SK-N-SH (cell line): ENCODE results near the gene RELN. TPM values are rescaled to one million over a fixed set of nuclear protein-coding genes. Genes with fewer than 3 reads are reported as not detected.

ENCODE experiments used
- CTCF ChIA-PET: fragments of 300-600, 350-600 bp; formaldehyde crosslinking; extraction: SDS; loops from one replicate; lab custom pipeline; 2021; lab: Yijun Ruan, JAX
- POLR2A ChIA-PET: fragments of 350-600 bp; sonication (Branson Sonifier 250); formaldehyde crosslinking; extraction: SDS; loops from one replicate; lab custom pipeline; 2020; ENCODE audit warnings: antibody characterized with exemption, inconsistent platforms; lab: Yijun Ruan, JAX
- DNase-seq: peaks from one replicate; pipeline ENCODE4 v3.0.0; 2012
- H2AFZ ChIP-seq: fragments of 200-600 bp; sonication (generic); 2 replicates; pipeline ENCODE4 v1.8.1; 2016; ENCODE audit warnings: antibody characterized with exemption, mild to moderate bottlenecking, low read depth
- H3F3A ChIP-seq: fragments of 200-600 bp; sonication (generic); replicated peaks from 2 replicates; pipeline ENCODE3; 2016; ENCODE audit warnings: antibody characterized with exemption, mild to moderate bottlenecking; ENCODE audit not compliant: insufficient read depth
- H3K27ac ChIP-seq, 2 experiments: fragments of 200-500 bp in 1 of 2; fragments of 200-600 bp in 1 of 2; sonication (Bioruptor generic) in 1 of 2; sonication (generic), shearing (Covaris generic) in 1 of 2; 2 replicates each; pipeline versions ENCODE4 v1.5.1 to v1.6.1; 2014 to 2016; ENCODE audit warnings: low read depth in 2 of 2, inconsistent platforms in 1 of 2, low read length in 1 of 2, mild to moderate bottlenecking in 1 of 2, mixed read lengths in 1 of 2
- H3K27me3 ChIP-seq: fragments of 200-600 bp; sonication (generic), shearing (Covaris generic); 2 replicates; pipeline ENCODE4 v1.6.1; 2016; ENCODE audit warnings: mixed run types; ENCODE audit not compliant: insufficient read depth
- H3K36me3 ChIP-seq, 2 experiments: fragments of 200-500 bp in 1 of 2; fragments of 200-600 bp in 1 of 2; sonication (Bioruptor generic) in 1 of 2; sonication (generic) in 1 of 2; replicated peaks in 1 of 2; 2 replicates each; pipeline versions ENCODE3 to v1.5.1; 2014 to 2016; ENCODE audit warnings: low read length in 1 of 2, mild to moderate bottlenecking in 1 of 2; ENCODE audit not compliant: insufficient read depth in 2 of 2, control insufficient read depth in 1 of 2
- H3K4me1 ChIP-seq, 2 experiments: fragments of 200-500 bp in 1 of 2; fragments of 200-600 bp in 1 of 2; sonication (Bioruptor generic) in 1 of 2; sonication (generic), shearing (Covaris generic) in 1 of 2; 2 replicates each; pipeline versions ENCODE4 v1.5.1 to v1.6.1; 2014 to 2016; ENCODE audit warnings: low read depth in 1 of 2, low read length in 1 of 2, mixed run types in 1 of 2; ENCODE audit not compliant: insufficient read depth in 2 of 2, control insufficient read depth in 1 of 2
- H3K4me2 ChIP-seq: fragments of 200-600 bp; sonication (generic), shearing (Covaris generic); 2 replicates; pipeline ENCODE4 v1.6.1; 2017; ENCODE audit warnings: mixed run types
- H3K4me3 ChIP-seq, 2 experiments: fragments of 200-500 bp in 1 of 2; fragments of 200-600 bp in 1 of 2; sonication (Bioruptor generic) in 1 of 2; sonication (generic), shearing (Covaris generic) in 1 of 2; 2 replicates each; pipeline versions ENCODE4 v1.5.1 to v1.8.1; 2014 to 2016; ENCODE audit warnings: low read depth in 2 of 2, inconsistent platforms in 1 of 2, low read length in 1 of 2, mild to moderate bottlenecking in 1 of 2, mixed read lengths in 1 of 2, moderate library complexity in 1 of 2
- H3K79me2 ChIP-seq: fragments of 200-600 bp; sonication (generic); 2 replicates; pipeline ENCODE4 v1.8.1; 2017; ENCODE audit warnings: mild to moderate bottlenecking; ENCODE audit not compliant: insufficient read depth
- H3K9ac ChIP-seq: fragments of 200-600 bp; sonication (generic); 2 replicates; pipeline ENCODE4 v1.6.1; 2017; ENCODE audit warnings: mixed run types
- H3K9me2 ChIP-seq: fragments of 200-600 bp; sonication (generic); 2 replicates; pipeline ENCODE4 v1.6.1; 2017; ENCODE audit warnings: mixed run types
- H3K9me3 ChIP-seq: fragments of 200-600 bp; sonication (generic); 2 replicates; pipeline ENCODE4 v1.6.1; 2017; ENCODE audit warnings: mixed run types, mild to moderate bottlenecking, moderate library complexity
- H4K20me1 ChIP-seq: fragments of 200-600 bp; sonication (generic); 2 replicates; pipeline ENCODE4 v1.6.1; 2017; ENCODE audit warnings: mild to moderate bottlenecking, mixed run types; ENCODE audit not compliant: insufficient read depth
- CHD2 ChIP-seq: fragments of 150-350 bp; IDR thresholded peaks from 2 replicates; pipeline ENCODE4 v1.6.1; 2018; ENCODE audit warnings: low read length; ENCODE audit not compliant: partially characterized antibody
- MEF2A ChIP-seq: IDR thresholded peaks from 2 replicates; pipeline ENCODE4 v1.4.0; 2012; ENCODE audit warnings: low read depth, borderline replicate concordance
- USF1 ChIP-seq: IDR thresholded peaks from 2 replicates; pipeline ENCODE4 v1.4.0; 2012; ENCODE audit warnings: low read depth, borderline replicate concordance
- WGBS: methylation state at CpG from one replicate; pipeline ENCODE4 v1.1.6; 2017; ENCODE audit warnings: low lambda C conversion rate; 5-methylcytosine and 5-hydroxymethylcytosine counted together
- polyA plus RNA-seq, 3 experiments: library from polyadenylated mRNA; depleted of rRNA; stranded (reverse); fragments of >200 nt; gene quantifications; 2 replicates each; pipeline ENCODE4 v1.2.3, GENCODE V29; 2012
- TF ChIP-seq, protein P1 (sequence below): fragments of 200-600 bp; sonication (generic); IDR thresholded peaks from 2 replicates; pipeline ENCODE4 v1.6.1; 2017; ENCODE audit warnings: antibody characterized with exemption, mild to moderate bottlenecking, moderate library complexity

Gene RELN
- polyA plus RNA-seq, 1 of the 3 experiments (the other 2 are of a cell fraction) = 0.02 TPM

- Histone ChIP-seq H3K79me2 (no peaks in the 10 kb centered on the region), H3K27ac (no peak overlapping the region), H3K4me1 (no peaks in the 10 kb centered on the region), H3K27me3 (no peaks in the 10 kb centered on the region), H3K36me3 (no peaks in the 10 kb centered on the region), H4K20me1 (no peaks in the 10 kb centered on the region), H3K9me3 (no peaks in the 10 kb centered on the region), H3K4me2 (no peak overlapping the region), H3K4me3 (no peak overlapping the region), H2AFZ (no peak overlapping the region), H3K9me2 (no peaks in the 10 kb centered on the region), H3F3A (no peaks in the 10 kb centered on the region), H3K9ac (no peak overlapping the region)
- DNase-seq = no peak
- WGBS = 0% methylated on average over 1 of the region's 1 CpG
- TF ChIP-seq, protein P1, sequence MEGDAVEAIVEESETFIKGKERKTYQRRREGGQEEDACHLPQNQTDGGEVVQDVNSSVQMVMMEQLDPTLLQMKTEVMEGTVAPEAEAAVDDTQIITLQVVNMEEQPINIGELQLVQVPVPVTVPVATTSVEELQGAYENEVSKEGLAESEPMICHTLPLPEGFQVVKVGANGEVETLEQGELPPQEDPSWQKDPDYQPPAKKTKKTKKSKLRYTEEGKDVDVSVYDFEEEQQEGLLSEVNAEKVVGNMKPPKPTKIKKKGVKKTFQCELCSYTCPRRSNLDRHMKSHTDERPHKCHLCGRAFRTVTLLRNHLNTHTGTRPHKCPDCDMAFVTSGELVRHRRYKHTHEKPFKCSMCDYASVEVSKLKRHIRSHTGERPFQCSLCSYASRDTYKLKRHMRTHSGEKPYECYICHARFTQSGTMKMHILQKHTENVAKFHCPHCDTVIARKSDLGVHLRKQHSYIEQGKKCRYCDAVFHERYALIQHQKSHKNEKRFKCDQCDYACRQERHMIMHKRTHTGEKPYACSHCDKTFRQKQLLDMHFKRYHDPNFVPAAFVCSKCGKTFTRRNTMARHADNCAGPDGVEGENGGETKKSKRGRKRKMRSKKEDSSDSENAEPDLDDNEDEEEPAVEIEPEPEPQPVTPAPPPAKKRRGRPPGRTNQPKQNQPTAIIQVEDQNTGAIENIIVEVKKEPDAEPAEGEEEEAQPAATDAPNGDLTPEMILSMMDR = no peak
- 0 out of 2 replicates have a peak, but pooled peaks have one; percentile 7 for TF ChIP-seq MEF2A
- CTCF ChIA-PET = no interaction called here
- POLR2A ChIA-PET = no interaction called here
These were observed 73.6 kb downstream of the RELN start for GRCh38 chr7:103915680-103916357.

DNA sequence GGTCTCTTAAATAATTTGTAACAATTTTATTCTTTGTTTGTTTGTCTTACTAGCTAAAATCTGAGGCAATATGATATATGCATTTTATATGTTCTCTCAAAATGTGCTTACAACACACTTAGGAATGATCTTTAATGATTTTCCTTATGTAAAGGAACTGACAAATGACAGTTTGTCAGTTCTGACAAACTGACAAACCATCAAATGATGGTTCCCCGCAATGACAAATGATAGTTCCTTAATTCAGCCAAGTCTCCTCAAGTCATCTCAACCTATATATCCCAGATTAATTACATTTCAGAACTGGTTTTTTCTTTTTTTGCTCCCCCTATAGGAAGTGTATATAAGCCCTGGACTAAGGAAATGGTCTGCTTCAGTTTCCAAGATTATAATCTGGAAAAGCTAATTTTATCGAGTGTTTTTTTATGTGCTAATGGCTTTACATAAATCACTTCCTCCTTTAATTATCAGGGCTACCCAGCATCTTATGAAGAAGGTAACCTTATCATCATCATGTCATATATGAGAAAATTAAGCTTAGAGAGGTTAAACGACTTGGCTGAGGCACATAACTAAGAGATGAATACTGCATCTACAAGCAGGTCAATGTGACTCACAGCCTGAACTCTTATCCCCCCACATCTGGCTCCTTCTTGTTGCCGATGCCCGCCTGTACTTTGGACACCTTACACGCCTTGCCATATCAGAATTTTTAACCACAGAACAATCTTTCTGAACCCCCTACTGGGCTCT is 75.1 kb downstream of the RELN start:
- H3K4me1 ChIP-seq = no peaks in the 10 kb centered on the region
- no peak overlapping the region for H3K4me3 ChIP-seq
- no peaks in the 10 kb centered on the region for H3K27me3 ChIP-seq
- ChIA-PET POLR2A (no interaction called here), CTCF (interaction anchor here (0.8 to 1.2 kb wide), 3 partner anchors 18 to 36 kb away, joined by 3 to 4 read pairs (median 3); no protein-coding TSS in a partner anchor)
- H3K9me3 ChIP-seq = no peaks in the 10 kb centered on the region
- no peaks in the 10 kb centered on the region for H3K36me3 ChIP-seq
- H3K27ac ChIP-seq = no peak overlapping the region
- no peak overlapping the region for H3K9ac ChIP-seq
- 51% methylated on average over 6 of the region's 6 CpGs for WGBS
- no peaks in the 10 kb centered on the region for H3K79me2 ChIP-seq
- no peak overlapping the region for H2AFZ ChIP-seq
- no peaks in the 10 kb centered on the region for H4K20me1 ChIP-seq
- DNase-seq = no peak
- H3F3A ChIP-seq = no peaks in the 10 kb centered on the region
- no peaks in the 10 kb centered on the region for H3K9me2 ChIP-seq
- TF ChIP-seq USF1 (no peak), CHD2 (no peak)
- H3K4me2 ChIP-seq = no peak overlapping the region
